ENCODE measurements around the gene PDE1A.

The PDE1A gene

DNA sequence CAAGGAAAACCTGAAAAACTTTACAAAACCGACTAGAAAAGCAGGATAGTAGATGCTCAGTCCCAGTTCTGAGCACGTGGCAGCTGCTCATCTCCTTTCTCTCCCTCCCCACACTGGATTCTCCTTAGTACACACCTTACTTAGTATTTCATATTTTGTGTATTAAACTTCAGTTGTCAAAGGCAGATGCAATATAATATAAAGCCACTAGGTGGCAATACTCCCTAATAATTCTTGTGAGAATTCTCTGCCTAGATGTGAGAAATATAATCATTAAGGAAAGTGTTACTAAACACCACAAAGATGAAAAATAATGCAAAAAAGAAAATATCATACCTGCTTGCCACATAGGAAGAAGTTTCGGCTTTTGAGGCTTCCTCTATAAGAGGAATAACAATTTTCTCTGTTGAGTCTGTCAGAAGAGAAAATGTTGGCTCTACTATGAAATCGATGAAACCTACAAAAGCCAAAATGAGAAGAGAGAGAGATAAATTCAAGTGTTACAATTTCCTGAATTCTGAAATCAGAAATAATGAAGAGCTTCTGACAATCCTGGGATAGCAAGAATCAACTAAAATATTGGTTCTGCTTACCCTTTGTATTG is 240.6 kb downstream of the PDE1A start:
- peak; percentile 45 for DNase-seq

DNA sequence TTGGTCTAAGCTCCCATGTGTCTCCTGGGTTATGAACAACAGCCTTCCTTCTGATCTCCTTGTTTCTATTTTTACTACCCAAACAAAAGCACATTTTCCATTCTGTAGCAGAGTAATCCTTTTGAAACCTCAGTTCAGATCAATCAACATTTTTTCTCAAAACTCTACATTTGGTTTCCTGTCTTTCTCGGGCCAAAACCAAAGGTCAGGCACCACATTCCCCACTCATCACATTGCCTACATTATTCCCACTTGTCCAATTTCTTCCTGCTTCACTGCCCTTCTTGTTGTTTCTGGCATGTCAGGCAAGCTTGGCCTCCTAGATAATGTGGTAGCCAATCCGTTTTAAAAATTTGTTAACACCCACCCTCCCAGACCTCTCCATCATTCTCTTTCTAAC is 244.4 kb downstream of the PDE1A start:
- no peak for DNase-seq

DNA sequence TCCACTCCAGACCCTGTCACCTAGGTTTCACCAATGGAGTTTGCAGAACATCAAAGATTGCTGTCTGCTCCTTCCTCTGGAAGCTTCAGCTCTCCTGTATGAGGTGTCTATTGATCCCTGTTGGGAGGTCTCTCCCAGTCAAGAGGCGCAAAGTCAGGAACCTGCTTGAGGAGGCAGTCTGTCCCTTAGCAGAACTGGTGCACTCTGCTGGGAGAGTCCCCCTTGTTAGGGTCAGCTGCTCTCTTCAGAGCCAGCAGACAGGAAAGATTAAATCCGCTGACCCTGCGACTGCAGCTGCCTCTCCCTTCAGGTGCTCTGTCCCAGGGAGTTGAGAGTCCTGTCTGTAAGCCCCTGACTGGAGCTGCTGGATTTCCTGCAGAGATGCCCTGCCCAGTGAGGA is 245.5 kb downstream of the PDE1A start:
- DNase-seq, result no peak

DNA sequence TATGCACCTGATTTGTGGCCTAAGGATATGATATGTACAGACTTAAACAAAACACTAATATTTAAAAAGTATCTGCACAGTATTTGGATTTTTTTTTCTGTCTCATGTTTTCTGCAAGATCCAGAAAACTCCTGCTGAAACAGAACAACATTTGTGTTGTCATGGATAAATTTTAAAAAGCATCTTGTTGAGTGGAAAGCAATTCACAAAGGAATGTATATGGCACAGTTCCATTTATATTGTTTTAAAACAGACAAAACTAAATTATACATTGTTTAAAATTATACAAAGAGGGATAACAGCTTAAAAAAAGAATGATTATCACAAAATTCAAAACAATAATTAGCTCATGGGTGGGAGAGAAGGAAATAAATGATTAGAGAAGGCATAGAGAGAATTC is 247.7 kb downstream of the PDE1A start:
- no peak for DNase-seq

DNA sequence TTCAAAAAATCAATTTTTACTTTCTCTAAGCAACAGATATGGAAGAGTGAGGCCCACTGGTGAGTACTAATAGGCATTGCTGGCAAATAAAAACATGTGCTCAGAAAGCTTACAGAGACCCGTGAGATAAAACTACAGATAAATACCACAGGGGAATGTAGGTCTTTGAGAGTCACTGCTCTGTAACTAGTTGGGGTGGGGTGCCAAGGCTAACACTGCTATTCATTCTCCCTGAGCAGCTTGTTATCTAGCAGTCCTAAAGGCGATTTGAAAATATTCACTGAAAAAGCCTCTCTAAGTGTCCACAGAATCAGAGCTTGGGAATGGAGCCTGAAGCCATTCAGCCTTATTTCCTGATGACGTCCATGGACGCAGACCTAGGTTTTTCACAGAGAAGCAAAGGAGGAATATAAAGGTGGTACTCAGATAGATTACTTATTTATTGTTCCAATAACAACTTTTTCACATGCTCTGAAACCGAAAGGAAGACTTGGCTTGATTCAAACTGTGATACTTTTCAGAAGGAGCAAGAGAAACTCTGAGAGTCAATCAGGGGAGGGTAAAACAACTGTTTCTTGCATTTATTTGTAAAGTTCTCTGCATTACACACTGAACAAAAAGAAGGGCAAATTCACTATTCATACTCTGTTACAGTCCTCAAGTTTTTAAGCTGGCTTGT is 252.8 kb downstream of the PDE1A start:
- DNase-seq, result no peak

DNA sequence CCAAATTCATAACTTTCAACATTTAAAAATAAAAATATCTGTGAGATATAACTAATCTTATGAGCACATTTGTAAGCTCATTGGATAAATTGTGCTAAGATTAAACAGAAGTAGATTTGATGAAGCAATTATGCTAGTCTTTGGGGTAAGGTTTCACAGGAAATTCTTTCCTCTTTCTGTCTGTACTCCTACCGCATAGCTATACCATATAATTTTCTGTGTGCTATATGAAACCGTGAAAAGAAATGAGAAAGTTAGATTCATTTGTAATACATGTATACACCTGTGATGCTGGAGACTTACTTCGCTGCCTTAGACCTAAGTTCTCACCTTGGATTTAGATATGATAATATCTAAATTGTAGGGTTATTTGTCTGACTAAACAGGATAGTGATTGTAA is 256.5 kb downstream of the PDE1A start:
- DNase-seq, result no peak

DNA sequence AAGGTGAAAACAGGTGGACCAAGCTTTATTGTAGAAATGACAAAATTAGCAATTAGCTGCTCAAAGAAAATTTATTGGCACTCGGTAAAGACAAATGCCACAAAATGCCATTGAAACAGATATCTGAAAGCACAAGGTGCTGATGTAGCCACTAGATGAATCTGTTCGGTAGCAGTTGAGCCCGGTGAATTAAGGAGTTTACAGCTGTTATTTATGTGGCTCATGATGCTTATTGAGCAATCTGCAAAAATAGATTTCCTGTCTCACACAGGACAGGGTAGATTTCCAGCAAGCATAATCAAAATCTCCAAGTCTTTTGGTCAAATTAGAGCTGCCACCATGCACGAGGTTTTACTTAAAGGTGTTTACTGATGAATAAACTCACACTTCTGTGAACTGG is 259.0 kb downstream of the PDE1A start:
- no peak for DNase-seq

DNA sequence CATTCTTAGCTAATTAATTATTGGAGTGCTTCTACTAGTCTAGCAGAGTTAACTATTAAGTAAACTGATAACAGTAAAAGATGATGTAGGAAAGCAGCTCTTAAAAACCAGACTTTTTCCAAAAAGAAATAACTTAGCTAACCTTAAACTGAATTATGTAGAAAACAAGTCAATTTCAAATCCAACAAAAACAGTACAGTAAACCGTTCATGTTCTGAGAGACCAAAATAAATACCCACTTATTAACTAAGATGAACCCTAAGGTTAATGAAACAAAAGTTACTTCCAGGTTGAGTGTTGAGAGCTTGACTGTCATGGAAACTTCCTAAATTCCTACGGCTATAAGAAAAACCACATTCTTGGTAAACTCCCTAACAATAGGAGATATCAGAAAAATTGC is 260.0 kb downstream of the PDE1A start:
- DNase-seq, result no peak

DNA sequence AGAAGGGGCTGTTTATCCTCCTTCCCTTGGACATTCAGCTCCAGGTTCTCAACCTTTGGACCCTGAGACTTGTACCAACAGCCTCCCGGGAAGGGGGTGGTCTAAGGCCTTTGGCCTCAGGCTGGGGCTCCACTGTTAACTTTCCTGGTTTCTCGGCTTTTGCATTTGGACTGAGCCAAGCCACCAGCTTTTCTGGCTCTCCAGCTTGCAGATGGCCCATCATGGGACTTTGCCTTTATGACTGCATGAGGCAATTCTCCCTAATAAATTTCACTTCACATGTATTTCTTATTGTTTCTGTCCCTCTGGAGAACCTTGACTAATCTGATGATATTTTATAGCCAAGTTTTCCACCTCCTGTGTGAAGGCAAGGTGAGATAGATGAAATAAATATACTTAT is 260.4 kb downstream of the PDE1A start:
- no peak for DNase-seq

DNA sequence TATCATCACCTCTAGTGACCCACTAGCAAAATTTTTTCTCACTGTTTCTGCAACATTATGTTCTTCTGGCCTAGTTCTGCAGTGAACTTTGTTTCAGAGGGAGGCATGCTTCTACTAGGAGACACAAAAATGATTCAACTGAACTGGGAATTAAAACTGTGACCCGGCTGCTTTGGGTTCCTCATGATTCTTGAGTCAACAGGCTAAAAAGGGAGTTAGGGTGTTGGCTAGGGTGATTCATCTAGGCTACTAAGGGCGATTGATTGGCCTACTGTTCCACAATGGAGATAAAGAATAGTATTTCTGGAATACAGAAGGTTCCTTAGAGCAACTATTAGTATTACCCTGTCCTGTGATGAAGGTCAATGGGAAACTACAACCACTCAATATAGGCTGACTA is 261.6 kb downstream of the PDE1A start:
- no peak for DNase-seq

DNA sequence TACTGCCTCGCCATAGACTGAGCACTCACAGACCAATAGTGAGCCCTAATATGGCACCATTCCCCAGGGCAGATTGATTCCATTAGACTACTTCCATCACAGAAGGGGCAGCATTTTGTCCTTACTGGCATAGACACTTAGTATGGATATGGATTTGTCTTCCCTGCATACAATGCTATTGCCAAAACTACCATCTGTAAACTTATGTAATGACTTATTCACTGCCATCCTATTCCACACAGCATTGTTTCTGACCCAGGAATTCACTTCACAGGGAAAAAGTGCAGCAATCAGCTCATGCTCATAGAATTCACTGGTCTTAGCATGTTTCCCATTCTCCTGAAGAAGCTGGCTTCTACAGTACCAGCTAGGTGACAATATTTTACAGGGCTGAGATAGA is 262.1 kb downstream of the PDE1A start:
- DNase-seq, result no peak

DNA sequence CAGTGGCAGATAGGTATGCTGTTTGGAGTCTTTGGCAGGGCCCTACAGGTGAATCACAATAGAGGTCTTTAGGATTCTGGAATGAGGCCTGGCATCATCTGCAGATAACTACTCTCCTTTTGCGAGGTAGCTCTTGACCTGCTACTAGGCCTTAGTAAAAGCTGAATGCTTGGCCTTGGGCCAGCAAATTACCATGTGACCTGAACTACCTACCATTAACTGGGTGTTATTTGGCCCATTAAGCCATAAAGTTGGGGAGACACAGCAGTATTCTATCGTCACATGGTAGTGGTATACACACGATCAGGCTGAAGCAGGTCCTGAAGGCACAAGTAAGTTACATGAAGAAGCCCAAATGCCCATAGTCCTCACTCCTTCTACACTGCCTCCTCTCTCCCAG is 263.0 kb downstream of the PDE1A start:
- DNase-seq, result no peak

DNA sequence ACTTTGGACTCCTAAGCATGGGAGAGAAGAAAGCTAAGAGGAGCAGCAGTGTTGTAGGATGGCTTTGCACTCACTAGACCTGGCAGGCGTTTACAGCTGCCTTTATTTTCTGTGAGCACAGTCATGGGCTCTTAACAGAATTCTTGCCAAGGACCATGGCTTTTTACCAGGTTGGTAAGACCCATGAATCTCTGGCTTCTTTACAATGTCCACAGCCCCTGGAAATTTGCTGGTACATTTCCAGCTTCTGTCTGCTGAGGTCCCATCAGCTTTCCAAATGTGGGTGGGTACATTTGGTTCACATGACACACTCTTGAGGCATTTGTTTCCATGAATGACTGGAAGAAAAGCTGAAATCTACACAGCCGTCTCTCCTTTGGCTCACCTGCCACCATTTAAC is 278.5 kb downstream of the PDE1A start:
- peak; percentile 89 for DNase-seq

DNA sequence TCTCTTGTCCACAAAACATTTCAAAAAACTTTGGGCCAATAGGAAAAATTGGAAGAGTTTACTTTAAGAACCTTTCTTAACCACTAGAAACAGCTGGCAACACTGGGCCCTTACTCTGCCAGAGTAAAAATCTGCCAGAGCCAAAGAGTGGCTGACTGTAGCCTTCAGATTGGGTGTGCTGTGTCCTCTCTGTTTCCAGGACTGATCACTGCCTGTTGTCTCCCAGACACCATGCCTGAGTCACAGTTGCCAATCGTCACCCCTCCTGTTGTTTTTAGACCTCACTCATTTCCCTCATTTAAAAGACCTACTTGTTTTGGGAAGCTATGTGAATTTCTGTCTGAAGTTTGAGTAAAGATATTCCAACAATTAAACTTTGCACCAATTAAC is 282.1 kb downstream of the PDE1A start:
- peak; percentile 45 for DNase-seq

DNA sequence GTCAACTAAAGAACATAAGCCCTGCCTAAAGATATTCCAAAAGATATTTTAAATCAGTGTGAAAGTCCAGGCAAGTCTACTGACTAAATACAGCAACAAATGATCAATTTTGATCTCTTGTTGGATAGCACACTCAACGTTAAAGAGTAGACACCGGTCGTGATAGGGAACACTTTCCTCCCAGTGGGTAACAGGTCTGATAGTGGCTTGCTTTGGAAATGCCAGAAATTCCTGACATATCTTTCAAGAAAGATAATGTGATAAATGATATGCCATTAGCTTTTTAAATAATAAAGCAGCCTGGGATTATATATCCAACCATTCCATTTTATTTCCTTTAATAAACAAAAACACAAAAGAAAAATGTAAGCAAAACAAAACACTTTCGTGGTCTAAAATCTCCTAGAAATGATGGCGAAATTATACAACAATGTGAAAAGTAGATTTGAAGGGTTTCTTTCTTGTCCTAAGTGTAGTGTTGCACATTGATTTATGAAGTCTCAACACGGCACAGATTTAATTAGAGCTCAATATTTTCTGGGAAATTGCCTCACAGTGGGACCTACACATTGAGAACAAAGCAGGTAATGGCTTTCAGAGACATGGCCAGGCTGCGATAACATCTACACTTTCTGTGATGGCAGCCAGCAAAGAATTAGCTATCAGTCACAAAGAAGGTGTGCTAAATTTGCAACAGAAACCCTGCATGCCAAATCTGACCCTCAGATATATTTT is 282.6 kb downstream of the PDE1A start:
- DNase-seq, result no peak

DNA sequence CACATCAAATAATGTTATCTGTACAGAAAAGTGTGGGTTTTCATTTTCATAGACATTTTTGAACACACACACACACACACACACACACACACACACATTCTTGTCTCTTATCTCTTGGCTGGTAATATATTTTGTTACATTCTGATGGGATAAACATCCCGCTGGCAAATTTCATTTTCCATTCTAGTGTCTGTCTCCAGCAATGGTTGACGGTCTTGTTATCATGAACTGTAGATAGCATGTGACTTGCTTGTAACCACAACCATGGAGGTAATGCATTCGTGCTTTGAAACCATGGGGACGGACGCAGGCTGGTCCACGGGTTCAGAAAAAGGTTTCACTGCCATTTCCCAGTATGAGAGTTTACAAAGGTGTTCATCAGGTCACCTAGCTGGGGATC is 284.8 kb downstream of the PDE1A start:
- DNase-seq, result no peak

DNA sequence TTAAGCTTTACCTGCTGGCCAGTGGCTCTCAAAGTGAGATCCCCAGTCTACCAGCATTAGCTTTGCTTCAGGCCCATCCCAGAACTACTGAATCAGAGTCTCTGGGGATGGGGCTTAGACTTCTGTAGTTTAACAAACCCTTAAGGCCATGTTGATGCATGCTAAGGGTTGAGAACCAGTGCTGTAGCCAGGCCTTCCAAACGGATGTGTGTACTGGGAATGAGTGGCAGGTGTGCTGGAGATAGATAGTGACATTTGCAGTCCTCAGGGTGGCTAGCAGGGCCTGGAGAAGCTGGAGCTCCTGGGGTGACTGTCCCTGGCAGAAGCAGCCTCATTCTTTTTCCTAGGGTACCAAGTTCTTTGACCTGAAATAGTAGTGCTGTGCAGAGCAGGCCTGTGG is 292.6 kb downstream of the PDE1A start:
- no peak for DNase-seq

DNA sequence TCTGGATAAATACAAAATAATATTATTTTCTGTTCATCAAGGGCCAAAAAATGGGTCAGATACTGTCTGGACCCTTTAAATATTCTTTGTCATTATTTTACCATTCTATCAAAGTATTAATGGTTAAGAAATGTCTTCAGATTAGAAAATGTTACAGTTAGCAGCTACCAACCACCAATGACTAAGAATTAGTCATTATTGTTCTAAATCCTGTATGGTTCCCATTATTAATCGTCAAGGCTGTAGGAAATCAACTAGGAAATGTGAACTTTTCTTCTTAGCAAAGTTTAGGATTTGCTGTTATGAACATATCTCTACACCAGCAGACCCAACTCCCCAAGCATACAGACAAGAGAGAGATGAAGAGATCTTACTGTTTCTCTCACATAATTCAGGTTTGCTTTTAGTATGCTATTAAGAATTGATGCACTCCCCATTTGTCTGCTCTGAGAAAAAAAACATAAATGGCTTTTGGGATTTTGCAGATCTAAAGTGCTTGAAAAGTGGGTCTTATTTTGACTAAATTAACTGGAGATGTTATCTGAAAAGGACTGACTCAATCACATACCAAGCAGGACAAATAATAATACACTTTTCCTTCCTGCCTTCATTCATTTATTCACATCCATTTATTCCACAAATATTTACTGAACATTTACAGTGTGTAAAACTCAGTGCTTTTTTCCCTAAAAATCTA is 293.5 kb downstream of the PDE1A start:
- no peak for DNase-seq

DNA sequence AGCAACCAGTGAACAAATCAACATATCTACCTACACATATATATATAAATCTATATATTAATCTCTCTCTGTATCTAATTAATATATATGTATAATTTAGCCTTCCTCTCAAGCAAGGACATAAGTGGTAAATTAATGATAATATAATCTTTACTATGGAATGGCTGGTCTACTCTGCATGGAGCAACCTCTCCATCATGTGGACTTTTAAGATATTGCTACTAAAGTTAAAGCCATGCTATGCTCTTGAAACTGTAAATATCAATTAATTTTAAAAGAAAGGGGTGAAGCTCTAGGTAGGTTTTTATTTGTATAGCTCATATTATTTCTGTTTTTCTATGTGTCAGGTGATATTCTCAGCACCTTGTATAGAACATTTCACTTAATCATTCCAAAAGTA is 294.2 kb downstream of the PDE1A start:
- no peak for DNase-seq

DNA sequence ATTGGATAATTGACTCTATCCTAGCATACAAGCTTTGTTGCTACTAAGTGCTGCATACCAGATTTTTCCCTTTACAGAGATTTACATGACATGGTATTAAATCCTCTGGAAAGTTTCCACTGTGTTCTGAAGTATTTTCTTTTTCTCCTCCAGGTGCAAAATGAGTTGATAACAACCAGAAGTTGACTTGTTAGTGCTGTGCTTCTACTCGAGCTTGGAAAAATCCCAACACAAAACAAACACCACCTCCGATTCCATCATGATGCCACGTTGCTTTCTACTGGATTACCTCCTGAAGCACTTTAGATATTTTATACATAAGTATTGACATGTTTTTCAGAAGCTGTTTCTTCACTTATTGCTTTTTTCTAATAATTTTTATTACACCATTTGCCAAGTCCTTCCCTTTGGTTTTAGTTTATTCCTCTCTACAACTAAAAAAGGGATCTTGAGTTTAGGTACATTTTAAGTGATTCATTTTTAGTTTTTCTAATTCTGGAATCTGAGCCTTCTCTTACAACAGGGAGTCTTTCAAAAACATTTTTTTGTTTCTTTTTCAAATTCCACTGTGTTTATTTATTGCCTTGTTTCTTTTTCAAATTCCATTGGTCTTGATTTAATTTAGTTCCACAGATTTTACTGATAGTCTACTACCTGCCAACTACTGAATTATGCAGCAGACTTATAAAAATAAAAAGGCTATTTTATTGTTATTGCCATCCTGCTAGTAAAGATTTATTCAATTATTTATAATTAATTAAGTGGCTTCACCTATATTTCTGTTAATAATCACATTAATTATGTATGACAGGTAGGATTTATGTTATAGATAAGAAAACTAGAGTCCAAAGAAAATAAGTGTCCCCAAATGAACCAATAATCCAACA is 297.8 kb downstream of the PDE1A start:
- DNase-seq, result no peak

DNA sequence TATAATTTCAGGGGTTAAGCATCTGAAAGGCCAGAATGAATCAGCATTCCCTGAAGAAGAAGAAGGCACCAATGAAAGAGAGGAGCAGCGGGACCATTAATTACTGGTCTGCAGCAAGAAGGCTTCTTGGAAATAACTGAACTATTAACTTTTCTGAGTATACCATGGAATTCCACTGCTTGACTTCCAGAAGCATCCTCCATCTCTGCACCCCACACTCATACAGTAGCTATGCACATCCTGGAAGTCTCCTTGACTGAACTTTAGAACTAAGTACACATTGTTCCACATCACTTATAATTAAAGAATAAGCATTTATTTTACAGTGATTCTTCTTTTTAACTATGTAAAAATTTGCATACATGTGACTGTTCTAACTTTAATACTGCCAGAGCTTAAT is 309.6 kb downstream of the PDE1A start:
- DNase-seq, result no peak

DNA sequence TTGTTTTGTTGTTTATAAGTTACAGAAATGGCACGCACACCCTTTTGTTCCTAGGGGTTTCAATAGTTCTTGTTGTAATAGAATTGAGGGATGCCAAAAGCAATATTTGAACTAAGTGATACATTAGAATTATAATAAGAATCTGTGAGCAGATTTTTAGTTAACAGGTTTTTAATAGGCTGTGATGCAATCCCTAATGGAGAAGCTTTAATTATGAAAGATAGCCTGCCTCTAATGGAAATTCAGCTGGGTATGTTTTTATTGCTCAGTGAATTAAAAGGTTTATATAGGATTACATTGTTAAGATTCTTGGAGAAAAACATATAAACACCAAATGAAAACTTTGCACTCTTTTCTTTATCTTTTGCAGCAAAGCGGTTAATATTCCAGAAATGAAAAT is 310.1 kb downstream of the PDE1A start:
- no peak for DNase-seq

DNA sequence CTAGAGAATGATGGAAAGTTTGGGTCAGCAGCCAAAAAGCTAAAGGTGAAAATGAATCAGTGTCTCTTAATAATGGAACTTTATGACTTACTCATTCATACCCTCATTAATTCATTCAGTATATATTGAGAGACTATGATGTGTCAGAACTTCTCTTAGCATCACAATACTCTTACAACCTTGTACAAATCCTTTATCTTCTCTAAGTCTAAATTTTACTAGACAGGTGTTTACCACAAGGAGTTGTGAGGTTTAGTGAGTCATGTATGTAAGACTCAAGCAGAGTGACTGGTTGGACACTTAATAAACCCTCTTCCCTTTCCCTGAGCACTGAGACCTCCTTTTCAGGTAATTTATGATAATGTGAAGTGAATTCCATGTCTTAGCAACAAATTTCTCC is 311.6 kb downstream of the PDE1A start:
- DNase-seq, result no peak
